Loucy (cell line): ENCODE data around the gene ST6GAL1.
"Not testable (repeated sequence)": the region's sequence is repeated elsewhere in the genome, so short reads cannot be mapped to it uniquely, and the experiment has no call there.

ENCODE experiments used
- H2AFZ ChIP-seq: fragments of 200-600 bp; sonication (generic); 2 replicates; pipeline ENCODE4 v1.6.0; 2016; ENCODE audit warnings: antibody characterized with exemption, mild to moderate bottlenecking, low read length, moderate library complexity
- H3F3A ChIP-seq: fragments of 200-600 bp; 2 replicates; pipeline ENCODE4 v1.6.0; 2016; ENCODE audit warnings: antibody characterized with exemption, low read depth, mild to moderate bottlenecking
- H3K27me3 ChIP-seq: fragments of 200-600 bp; sonication (generic); 2 replicates; pipeline ENCODE4 v1.6.1; 2014; ENCODE audit warnings: low read length, mild to moderate bottlenecking; ENCODE audit not compliant: insufficient read depth, poor library complexity, severe bottlenecking
- H3K36me3 ChIP-seq: fragments of 200-600 bp; sonication (generic); 2 replicates; pipeline ENCODE4 v1.6.1; 2016; ENCODE audit warnings: low read length; ENCODE audit not compliant: insufficient read depth
- H3K4me1 ChIP-seq: fragments of 200-600 bp; sonication (generic); 2 replicates; pipeline ENCODE4 v1.5.1; 2014; ENCODE audit warnings: low read length, mild to moderate bottlenecking; ENCODE audit not compliant: insufficient read depth, poor library complexity, severe bottlenecking
- H3K4me2 ChIP-seq: fragments of 200-600 bp; sonication (generic); 2 replicates; pipeline ENCODE4 v1.6.0; 2014; ENCODE audit warnings: antibody characterized with exemption, low read length, low read depth, mild to moderate bottlenecking; ENCODE audit not compliant: poor library complexity, severe bottlenecking
- H3K4me3 ChIP-seq: fragments of 200-600 bp; sonication (generic); 2 replicates; pipeline ENCODE4 v1.5.1; 2014; ENCODE audit warnings: low read length, mild to moderate bottlenecking, mixed read lengths; ENCODE audit not compliant: poor library complexity, severe bottlenecking
- H3K79me2 ChIP-seq: fragments of 200-600 bp; sonication (generic); 2 replicates; pipeline ENCODE4 v1.6.1; 2014; ENCODE audit warnings: low read length; ENCODE audit not compliant: insufficient read depth
- H3K9ac ChIP-seq: fragments of 200-600 bp; sonication (generic); 2 replicates; pipeline ENCODE4 v1.6.0; 2014; ENCODE audit warnings: mild to moderate bottlenecking, low read depth, low read length, moderate library complexity; ENCODE audit not compliant: poor library complexity, severe bottlenecking
- H3K9me2 ChIP-seq: fragments of 200-600 bp; sonication (generic); replicated peaks from 2 replicates; pipeline ENCODE4 v1.6.1; 2016; ENCODE audit warnings: low read depth, low read length, mixed read lengths
- H3K9me3 ChIP-seq: fragments of 200-600 bp; sonication (generic); 2 replicates; pipeline ENCODE4 v1.6.1; 2014; ENCODE audit warnings: mild to moderate bottlenecking, antibody characterized with exemption, low read length, low read depth; ENCODE audit not compliant: insufficient read depth
- H4K20me1 ChIP-seq: fragments of 200-600 bp; sonication (generic); 2 replicates; pipeline ENCODE4 v1.6.0; 2014; ENCODE audit warnings: antibody characterized with exemption, low read length, mild to moderate bottlenecking; ENCODE audit not compliant: insufficient read depth, poor library complexity, severe bottlenecking
- EZH2phosphoT487 ChIP-seq: fragments of 200-600 bp; IDR thresholded peaks from 2 replicates; pipeline ENCODE4 v1.6.1; 2018; ENCODE audit warnings: antibody characterized with exemption, mild to moderate bottlenecking, moderate library complexity, borderline replicate concordance
- TF ChIP-seq, protein P1 (sequence below): fragments of 200-600 bp; sonication (generic); conservative IDR thresholded peaks from 2 replicates; pipeline ENCODE4 v1.5.1; 2014; ENCODE audit warnings: mild to moderate bottlenecking, antibody characterized with exemption, low read length

ST6GAL1 gene

DNA sequence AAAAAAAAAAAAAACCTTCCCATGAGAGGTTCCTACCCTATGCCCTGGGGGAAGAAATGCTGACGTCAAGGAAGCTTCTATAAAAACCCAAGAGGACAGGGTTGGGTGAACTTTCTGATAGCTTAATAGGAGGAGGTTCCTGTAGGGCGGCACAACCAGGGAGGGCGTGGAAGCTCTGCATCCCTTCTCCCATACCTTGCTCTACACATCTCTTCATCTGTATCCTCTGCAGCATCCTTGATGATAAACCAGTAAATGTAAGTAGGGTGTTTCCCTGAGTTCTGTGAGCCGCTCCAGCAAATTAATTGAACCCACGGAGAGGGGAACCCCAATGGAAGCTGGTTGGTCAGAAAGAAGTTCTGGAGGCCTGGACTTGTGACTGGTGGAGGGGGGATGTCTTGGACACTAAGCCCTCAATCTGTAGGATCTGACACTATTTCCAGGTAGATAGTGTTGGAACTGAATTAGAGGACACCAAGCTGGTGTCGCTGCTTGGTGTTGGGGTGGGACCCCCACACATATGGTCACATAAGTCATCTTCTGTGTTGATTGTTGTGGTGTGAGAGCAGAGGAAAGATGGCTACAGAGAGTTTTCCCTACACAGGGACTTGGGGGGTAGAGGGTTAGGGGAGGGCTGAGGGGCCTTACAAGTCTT, 91.5 kb downstream of the ST6GAL1 start:
- no peaks in the 10 kb centered on the region for H3K4me1 ChIP-seq
- H3K4me3 ChIP-seq, result no peak overlapping the region
- no peaks in the 10 kb centered on the region for H3K36me3 ChIP-seq
- TF ChIP-seq, protein P1, sequence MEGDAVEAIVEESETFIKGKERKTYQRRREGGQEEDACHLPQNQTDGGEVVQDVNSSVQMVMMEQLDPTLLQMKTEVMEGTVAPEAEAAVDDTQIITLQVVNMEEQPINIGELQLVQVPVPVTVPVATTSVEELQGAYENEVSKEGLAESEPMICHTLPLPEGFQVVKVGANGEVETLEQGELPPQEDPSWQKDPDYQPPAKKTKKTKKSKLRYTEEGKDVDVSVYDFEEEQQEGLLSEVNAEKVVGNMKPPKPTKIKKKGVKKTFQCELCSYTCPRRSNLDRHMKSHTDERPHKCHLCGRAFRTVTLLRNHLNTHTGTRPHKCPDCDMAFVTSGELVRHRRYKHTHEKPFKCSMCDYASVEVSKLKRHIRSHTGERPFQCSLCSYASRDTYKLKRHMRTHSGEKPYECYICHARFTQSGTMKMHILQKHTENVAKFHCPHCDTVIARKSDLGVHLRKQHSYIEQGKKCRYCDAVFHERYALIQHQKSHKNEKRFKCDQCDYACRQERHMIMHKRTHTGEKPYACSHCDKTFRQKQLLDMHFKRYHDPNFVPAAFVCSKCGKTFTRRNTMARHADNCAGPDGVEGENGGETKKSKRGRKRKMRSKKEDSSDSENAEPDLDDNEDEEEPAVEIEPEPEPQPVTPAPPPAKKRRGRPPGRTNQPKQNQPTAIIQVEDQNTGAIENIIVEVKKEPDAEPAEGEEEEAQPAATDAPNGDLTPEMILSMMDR, result no peak
- no peaks in the 10 kb centered on the region for H3K79me2 ChIP-seq
- H3K9me2 ChIP-seq, result no peaks in the 10 kb centered on the region
- H3K27me3 ChIP-seq, result no peaks in the 10 kb centered on the region
- no peak overlapping the region for H3K9ac ChIP-seq
- peaks cover 4% of the 10 kb centered on the region for H4K20me1 ChIP-seq
- no peaks in the 10 kb centered on the region for H3F3A ChIP-seq
- no peak overlapping the region for H2AFZ ChIP-seq
- H3K9me3 ChIP-seq, result no peaks in the 10 kb centered on the region
- no peak overlapping the region for H3K4me2 ChIP-seq

DNA sequence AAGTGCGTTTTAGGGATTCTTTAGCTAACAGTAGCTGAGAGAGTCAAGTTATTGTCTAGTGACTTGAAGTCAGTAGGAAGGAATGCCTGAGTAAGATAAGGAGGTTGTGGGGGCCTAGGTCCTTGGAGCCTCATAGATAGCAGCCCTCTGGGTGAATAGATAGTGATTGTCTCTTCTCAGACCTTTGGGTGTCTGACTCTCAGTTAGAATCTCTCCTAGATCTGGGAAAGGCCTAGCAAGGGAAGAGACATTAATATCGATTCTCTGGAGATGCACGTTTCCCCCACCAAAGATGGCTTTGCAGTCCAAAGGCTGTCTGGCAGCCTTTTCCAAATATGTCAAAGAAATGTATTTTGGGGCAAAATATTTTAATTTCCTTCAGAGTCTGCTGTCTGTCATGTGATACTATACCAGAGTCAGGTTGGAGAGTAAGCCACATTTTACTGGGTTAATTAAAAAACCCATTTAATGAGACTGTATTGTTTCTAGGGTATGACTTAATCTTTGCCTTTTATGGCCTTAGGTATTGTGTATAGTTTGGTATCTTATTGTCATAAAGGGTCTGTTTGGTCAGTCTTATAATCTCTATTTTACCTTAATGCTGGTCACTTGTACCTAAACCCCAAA, 92.2 kb downstream of the ST6GAL1 start:
- no peaks in the 10 kb centered on the region for H3K79me2 ChIP-seq
- no peak overlapping the region for H3K9ac ChIP-seq
- peaks cover 4% of the 10 kb centered on the region for H4K20me1 ChIP-seq
- no peak overlapping the region for H3K4me2 ChIP-seq
- no peaks in the 10 kb centered on the region for H3K9me2 ChIP-seq
- TF ChIP-seq, protein P1, result no peak
- TF ChIP-seq EZH2phosphoT487, result no peak
- no peaks in the 10 kb centered on the region for H3F3A ChIP-seq
- no peaks in the 10 kb centered on the region for H3K9me3 ChIP-seq
- H2AFZ ChIP-seq, result no peak overlapping the region
- no peaks in the 10 kb centered on the region for H3K27me3 ChIP-seq
- no peaks in the 10 kb centered on the region for H3K36me3 ChIP-seq
- H3K4me1 ChIP-seq, result no peaks in the 10 kb centered on the region
- no peak overlapping the region for H3K4me3 ChIP-seq

DNA sequence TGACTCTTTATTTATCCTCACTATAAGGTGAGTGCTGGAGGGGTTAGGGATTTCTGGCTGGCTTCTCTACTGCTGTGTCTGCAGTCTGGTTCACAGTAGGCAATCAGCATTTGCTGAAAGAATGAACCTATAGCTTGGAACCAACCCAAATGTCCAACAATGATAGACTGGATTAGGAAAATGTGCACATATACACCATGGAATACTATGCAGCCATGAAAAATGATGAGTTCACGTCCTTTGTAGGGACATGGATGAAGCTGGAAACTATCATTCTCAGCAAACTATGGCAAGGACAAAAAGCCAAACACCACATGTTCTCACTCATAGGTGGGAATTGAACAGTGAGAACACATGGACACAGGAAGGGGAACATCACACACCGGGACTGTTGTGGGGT, 93.0 kb downstream of the ST6GAL1 start:
- H3K4me3 ChIP-seq, H3K9me3 ChIP-seq, H3K4me1 ChIP-seq, H4K20me1 ChIP-seq, H3K9me2 ChIP-seq, H2AFZ ChIP-seq, H3K79me2 ChIP-seq, H3K27me3 ChIP-seq, H3K9ac ChIP-seq, H3K36me3 ChIP-seq, H3F3A ChIP-seq, H3K4me2 ChIP-seq: not testable (repeated sequence)
